HG03064 (cell line): ENCODE results near the gene FIBP.

Experiments used
- ATAC-seq: cut with Tn5 transposase; IDR thresholded peaks from one replicate; pipeline ENCODE4 v1.9.1; 2021; ENCODE audit warnings: low read depth; ENCODE audit not compliant: unreplicated experiment

FIBP gene

GRCh38 chr11:65871811-65872548, 16.3 kb downstream of the FIBP start:
- ATAC-seq, result no peak

GRCh38 chr11:65870706-65871681, 17.3 kb downstream of the FIBP start:
- ATAC-seq, result no peak

- ATAC-seq, result no peak
These were observed 18.0 kb downstream of the FIBP start for GRCh38 chr11:65870307-65870658.

- no peak for ATAC-seq
These were observed 18.5 kb downstream of the FIBP start for GRCh38 chr11:65869643-65870306.

GRCh38 chr11:65868907-65869306, 19.4 kb downstream of the FIBP start:
- ATAC-seq, result no peak

GRCh38 chr11:65868076-65868667, 20.1 kb downstream of the FIBP start:
- no peak for ATAC-seq

- ATAC-seq, result no peak
These were observed 20.8 kb downstream of the FIBP start for GRCh38 chr11:65867284-65868071.

- no peak for ATAC-seq
These were observed 21.6 kb downstream of the FIBP start for GRCh38 chr11:65866509-65867283.

GRCh38 chr11:65865550-65866172, 22.6 kb downstream of the FIBP start:
- ATAC-seq, result no peak

- no peak for ATAC-seq
These were observed 23.4 kb downstream of the FIBP start for GRCh38 chr11:65864706-65865471.

GRCh38 chr11:65863889-65864705, 24.2 kb downstream of the FIBP start:
- ATAC-seq, result no peak

- no peak for ATAC-seq
These were observed 25.1 kb downstream of the FIBP start for GRCh38 chr11:65862941-65863888.

- no peak for ATAC-seq
These were observed 26.0 kb downstream of the FIBP start for GRCh38 chr11:65862191-65862735.

GRCh38 chr11:65861533-65862183, 26.6 kb downstream of the FIBP start:
- ATAC-seq, result no peak

GRCh38 chr11:65861165-65861505, 27.1 kb downstream of the FIBP start:
- no peak for ATAC-seq
